Endothelial cell of umbilical vein (primary cell): Measurements from ENCODE around the gene SLITRK2. TPM values are rescaled to one million over a fixed set of nuclear protein-coding genes. Genes with fewer than 3 reads are reported as not detected.

Experiments used
- BruUV-seq: library from RNA; stranded (reverse); fragments of 400-500 nt; replicated peaks from 2 replicates; lab custom pipeline; 2021; lab: Mats Ljungman, UMichigan
- CTCF ChIA-PET: fragments of 300-600, 350-600 bp; sonication (Branson Sonifier 250); formaldehyde crosslinking; loops from one replicate; lab custom pipeline; 2021; ENCODE audit warnings: antibody characterized with exemption, inconsistent platforms; lab: Charles Lee
- POLR2A ChIA-PET: fragments of 300-600, 350-600 bp; sonication (Branson Sonifier 250); formaldehyde crosslinking; loops from one replicate; lab custom pipeline; 2021; ENCODE audit warnings: antibody characterized with exemption, inconsistent platforms; lab: Charles Lee
- DNase-seq: peaks from one replicate; pipeline ENCODE4 v3.0.0-alpha.2; 2011; ENCODE audit warnings: low read depth, low spot score
- FAIRE-seq: peaks from 2 replicates; lab custom pipeline; 2011; peaks lifted over from hg19 to GRCh38; lab: Jason Lieb, UNC
- H2AFZ ChIP-seq: 2 replicates; pipeline ENCODE4 v1.6.0; 2012; ENCODE audit warnings: low read depth, low read length, control low read depth, inconsistent platforms
- H3K27ac ChIP-seq: 2 replicates; pipeline ENCODE4 v1.5.1; 2011; ENCODE audit warnings: low read depth, mild to moderate bottlenecking, control low read depth, low read length, moderate library complexity; ENCODE audit not compliant: insufficient read depth
- H3K27me3 ChIP-seq, 2 experiments: 2 replicates each; pipeline versions ENCODE4 v1.6.0 to v1.6.1; 2011; ENCODE audit warnings: low read length in 2 of 2, mixed read lengths in 1 of 2; ENCODE audit not compliant: control insufficient read depth in 2 of 2, insufficient read depth in 2 of 2
- H3K36me3 ChIP-seq, 2 experiments: 2 replicates in 1 of 2; 3 replicates in 1 of 2; pipeline ENCODE4 v1.5.1; 2011; ENCODE audit warnings: low read length in 2 of 2, mild to moderate bottlenecking in 1 of 2, moderate library complexity in 1 of 2; ENCODE audit not compliant: control insufficient read depth in 2 of 2, insufficient read depth in 2 of 2; ENCODE audit errors: extremely low read depth in 1 of 2
- H3K4me1 ChIP-seq: 3 replicates; pipeline ENCODE4 v1.5.1; 2011; ENCODE audit warnings: mild to moderate bottlenecking, low read length; ENCODE audit not compliant: control insufficient read depth, insufficient read depth; ENCODE audit errors: extremely low read depth
- H3K4me2 ChIP-seq: 2 replicates; pipeline ENCODE4 v1.6.1; 2011; ENCODE audit warnings: low read length, control low read depth, mixed read lengths; ENCODE audit not compliant: insufficient read depth
- H3K4me3 ChIP-seq, 3 experiments: fragments of 200-600 bp in 1 of 3; sonication (generic), shearing (Covaris generic) in 1 of 3; replicated peaks in 1 of 3; 2 replicates each; pipeline ENCODE4 v1.5.1; 2011 to 2016; ENCODE audit warnings: control low read depth in 3 of 3, low read length in 3 of 3, mild to moderate bottlenecking in 2 of 3, inconsistent platforms in 1 of 3, low read depth in 1 of 3, moderate library complexity in 1 of 3; ENCODE audit not compliant: insufficient read depth in 1 of 3
- H3K79me2 ChIP-seq: 2 replicates; pipeline ENCODE4 v1.6.0; 2012; ENCODE audit warnings: low read length, inconsistent platforms; ENCODE audit not compliant: control insufficient read depth, insufficient read depth
- H3K9ac ChIP-seq: replicated peaks from 2 replicates; pipeline ENCODE3; 2011; ENCODE audit warnings: low read length, control low read depth; ENCODE audit not compliant: insufficient read depth; ENCODE audit errors: extremely low read depth
- H3K9me1 ChIP-seq: replicated peaks from 3 replicates; pipeline ENCODE4 v1.6.0; 2011; ENCODE audit warnings: mild to moderate bottlenecking, low read length; ENCODE audit not compliant: control insufficient read depth, insufficient read depth; ENCODE audit errors: extremely low read depth
- H3K9me3 ChIP-seq: replicated peaks from 2 replicates; pipeline ENCODE4 v1.5.1; 2012; ENCODE audit warnings: low read length, inconsistent platforms; ENCODE audit not compliant: control insufficient read depth, insufficient read depth
- H4K20me1 ChIP-seq: replicated peaks from 2 replicates; pipeline ENCODE3; 2011; ENCODE audit warnings: mild to moderate bottlenecking, low read length; ENCODE audit not compliant: control insufficient read depth, insufficient read depth; ENCODE audit errors: extremely low read depth
- EZH2 ChIP-seq: IDR thresholded peaks from 2 replicates; pipeline ENCODE4 v1.6.1; 2012; ENCODE audit warnings: borderline replicate concordance, low read depth, mild to moderate bottlenecking, moderate library complexity, low read length, inconsistent platforms; ENCODE audit not compliant: severe bottlenecking
- FOS ChIP-seq: IDR thresholded peaks from 2 replicates; pipeline ENCODE4 v1.6.1; 2011; ENCODE audit warnings: mild to moderate bottlenecking, low read length, moderate library complexity, borderline replicate concordance; ENCODE audit not compliant: insufficient read depth
- GATA2 ChIP-seq: IDR thresholded peaks from 2 replicates; pipeline ENCODE4 v1.7.0; 2011; ENCODE audit warnings: low read depth, mild to moderate bottlenecking, moderate library complexity, mixed read lengths, low read length; ENCODE audit not compliant: insufficient read length, insufficient read depth
- JUN ChIP-seq: IDR thresholded peaks from 2 replicates; pipeline ENCODE4 v1.6.1; 2011; ENCODE audit warnings: borderline replicate concordance, low read depth; ENCODE audit not compliant: insufficient read length, insufficient read depth
- MAX ChIP-seq: IDR thresholded peaks from 2 replicates; pipeline ENCODE4 v1.6.1; 2011; ENCODE audit not compliant: insufficient read depth, insufficient read length
- MYC ChIP-seq: IDR thresholded peaks from one replicate; pipeline ENCODE4 v1.6.1; 2011; ENCODE audit warnings: mild to moderate bottlenecking, low read depth, low read length
- POLR2A ChIP-seq: IDR thresholded peaks from 2 replicates; pipeline ENCODE4 v1.6.1; 2012; ENCODE audit warnings: low read depth, mild to moderate bottlenecking, control low read depth, low read length
- POLR2AphosphoS5 ChIP-seq: IDR thresholded peaks from 2 replicates; pipeline ENCODE4 v1.6.1; 2012; ENCODE audit warnings: low read depth, mild to moderate bottlenecking, control low read depth, low read length, moderate library complexity; ENCODE audit not compliant: insufficient read depth
- dilution Hi-C: fragments of 300-500 bp; cut with MboI; formaldehyde crosslinking; loops from one replicate; pipeline ENCODE4 v1.15.0; 2019; ENCODE audit warnings: low sequenced_read_pairs; ENCODE audit not compliant: extremely low pct_ligation_motif_present
- intact Hi-C: fragments of 100-400 bp; cut with micrococcal nuclease; formaldehyde crosslinking; loops from one replicate; pipeline ENCODE4 v1.10.0; 2022
- polyA plus RNA-seq, 4 experiments: library from polyadenylated mRNA; depleted of rRNA in 3 of 4; stranded (reverse) in 3 of 4; unstranded in 1 of 4; fragments of >200 nt; gene quantifications; 2 replicates each; pipeline versions ENCODE4 v1.2.1 to v1.2.3, GENCODE V29; 2011 to 2012; ENCODE audit warnings: missing spikeins in 1 of 4
- total RNA-seq: library from RNA; stranded (reverse); gene quantifications from 2 replicates; pipeline ENCODE4 v1.2.3, GENCODE V29; 2021
- TF ChIP-seq, protein P1 (sequence below), 2 donors: IDR thresholded peaks; 1 replicate in 1 of 2; 2 replicates in 1 of 2; pipeline ENCODE4 v1.5.1; 2011; ENCODE audit warnings: low read length in 2 of 2, mild to moderate bottlenecking in 2 of 2, moderate library complexity in 2 of 2, control low read depth in 1 of 2, inconsistent platforms in 1 of 2, low read depth in 1 of 2; ENCODE audit not compliant: insufficient read depth in 1 of 2; ENCODE audit errors: extremely low read depth in 1 of 2

Gene SLITRK2
- total and polyA plus RNA-seq, 2 donors (not counting 3 experiments of a cell fraction or from before 2014, with no cell fraction given), result not detected

- Histone ChIP-seq H3K27ac (no peak overlapping the region), H3K9ac (no peak overlapping the region), H4K20me1 (no peaks in the 10 kb centered on the region), H3K27me3 (no peaks in the 10 kb centered on the region), H3K79me2 (no peaks in the 10 kb centered on the region), H3K4me3 (no peak overlapping the region), H3K9me1 (no peaks in the 10 kb centered on the region), H3K9me3 (no peaks in the 10 kb centered on the region), H3K4me1 (no peaks in the 10 kb centered on the region), H3K4me2 (no peak overlapping the region), H2AFZ (no peak overlapping the region), H3K36me3 (no peaks in the 10 kb centered on the region)
- no peak for FAIRE-seq
- dilution Hi-C loops (no loop called here), intact Hi-C loops (no loop called here)
- POLR2A ChIA-PET, result no interaction called here
- no TSS peak for BruUV-seq
- CTCF ChIA-PET, result no interaction called here
- no peak for DNase-seq
- TF ChIP-seq MYC, result no peak
- no peak for TF ChIP-seq GATA2
- TF ChIP-seq MAX, result no peak
- no peak for TF ChIP-seq POLR2A
- TF ChIP-seq POLR2AphosphoS5, result no peak
- no peak for TF ChIP-seq FOS
- TF ChIP-seq EZH2, result no peak
- TF ChIP-seq, protein P1, sequence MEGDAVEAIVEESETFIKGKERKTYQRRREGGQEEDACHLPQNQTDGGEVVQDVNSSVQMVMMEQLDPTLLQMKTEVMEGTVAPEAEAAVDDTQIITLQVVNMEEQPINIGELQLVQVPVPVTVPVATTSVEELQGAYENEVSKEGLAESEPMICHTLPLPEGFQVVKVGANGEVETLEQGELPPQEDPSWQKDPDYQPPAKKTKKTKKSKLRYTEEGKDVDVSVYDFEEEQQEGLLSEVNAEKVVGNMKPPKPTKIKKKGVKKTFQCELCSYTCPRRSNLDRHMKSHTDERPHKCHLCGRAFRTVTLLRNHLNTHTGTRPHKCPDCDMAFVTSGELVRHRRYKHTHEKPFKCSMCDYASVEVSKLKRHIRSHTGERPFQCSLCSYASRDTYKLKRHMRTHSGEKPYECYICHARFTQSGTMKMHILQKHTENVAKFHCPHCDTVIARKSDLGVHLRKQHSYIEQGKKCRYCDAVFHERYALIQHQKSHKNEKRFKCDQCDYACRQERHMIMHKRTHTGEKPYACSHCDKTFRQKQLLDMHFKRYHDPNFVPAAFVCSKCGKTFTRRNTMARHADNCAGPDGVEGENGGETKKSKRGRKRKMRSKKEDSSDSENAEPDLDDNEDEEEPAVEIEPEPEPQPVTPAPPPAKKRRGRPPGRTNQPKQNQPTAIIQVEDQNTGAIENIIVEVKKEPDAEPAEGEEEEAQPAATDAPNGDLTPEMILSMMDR (IDR thresholded peaks at IDR 0.05; ENCODE audit: extremely low read depth in 1 of 2, insufficient read depth in 1 of 2, low read depth in 1 of 2, low read length in 2 of 2), result no peak
- no peak for TF ChIP-seq JUN
These were observed 38.6 kb downstream of the SLITRK2 start for GRCh38 chrX:145856181-145856580.
